MM.1S (cell line): ENCODE results near the gene ZNF23.
"Not testable (repeated sequence)": the region's sequence is repeated elsewhere in the genome, so short reads cannot be mapped to it uniquely, and the experiment has no call there.

Source experiments
- DNase-seq: peaks from one replicate; pipeline ENCODE4 v3.0.0-alpha.2; 2015
- H2AFZ ChIP-seq: fragments of 300-600 bp; sonication (generic); 2 replicates; pipeline ENCODE4 v1.6.0; 2016; ENCODE audit warnings: antibody characterized with exemption, low read length
- H3F3A ChIP-seq: fragments of 300-600 bp; sonication (generic); 2 replicates; pipeline ENCODE4 v1.6.1; 2016; ENCODE audit warnings: mild to moderate bottlenecking, antibody characterized with exemption, low read length, moderate library complexity, mixed read lengths; ENCODE audit not compliant: insufficient read depth
- H3K27ac ChIP-seq: fragments of 300-600 bp; sonication (generic); 2 replicates; pipeline ENCODE4 v1.5.1; 2016; ENCODE audit warnings: mild to moderate bottlenecking, low read length
- H3K27me3 ChIP-seq: fragments of 300-600 bp; sonication (generic); replicated peaks from 2 replicates; pipeline ENCODE4 v1.6.0; 2016; ENCODE audit warnings: low read length; ENCODE audit not compliant: insufficient read depth
- H3K36me3 ChIP-seq: fragments of 300-600 bp; sonication (generic); replicated peaks from 2 replicates; pipeline ENCODE4 v1.6.1; 2016; ENCODE audit warnings: mild to moderate bottlenecking, low read length, mixed read lengths; ENCODE audit not compliant: insufficient read depth
- H3K4me1 ChIP-seq: fragments of 300-600 bp; sonication (generic); 2 replicates; pipeline ENCODE4 v1.6.1; 2016; ENCODE audit warnings: low read length, mixed read lengths
- H3K4me2 ChIP-seq: fragments of 300-600 bp; sonication (generic); 2 replicates; pipeline ENCODE4 v1.6.0; 2016; ENCODE audit warnings: low read depth, low read length
- H3K4me3 ChIP-seq: fragments of 300-600 bp; sonication (generic); 2 replicates; pipeline ENCODE4 v1.5.1; 2016; ENCODE audit warnings: low read length, mixed read lengths
- H3K79me2 ChIP-seq: fragments of 300-600 bp; sonication (generic); 2 replicates; pipeline ENCODE4 v1.6.1; 2016; ENCODE audit warnings: mixed run types, low read length, mixed read lengths
- H3K9ac ChIP-seq: fragments of 300-600 bp; sonication (generic); 2 replicates; pipeline ENCODE4 v1.6.1; 2016; ENCODE audit warnings: low read length, mixed read lengths
- H3K9me2 ChIP-seq: fragments of 300-600 bp; sonication (generic); replicated peaks from 2 replicates; pipeline ENCODE4 v1.6.1; 2016; ENCODE audit warnings: mild to moderate bottlenecking, low read length, mixed read lengths; ENCODE audit not compliant: insufficient read depth
- H3K9me3 ChIP-seq: fragments of 300-600 bp; sonication (generic); replicated peaks from 2 replicates; pipeline ENCODE4 v1.6.1; 2016; ENCODE audit warnings: mild to moderate bottlenecking, low read length, mixed read lengths; ENCODE audit not compliant: insufficient read depth
- H4K20me1 ChIP-seq: fragments of 300-600 bp; sonication (generic); 2 replicates; pipeline ENCODE4 v1.6.1; 2016; ENCODE audit warnings: mild to moderate bottlenecking, low read length, moderate library complexity, mixed read lengths; ENCODE audit not compliant: insufficient read depth
- EZH2 ChIP-seq: fragments of 300-600 bp; sonication (generic); optimal IDR thresholded peaks from 2 replicates; pipeline ENCODE3; 2017; ENCODE audit warnings: low read depth, mild to moderate bottlenecking, antibody characterized with exemption, low read length, mixed read lengths
- EZH2phosphoT487 ChIP-seq: fragments of 300-600 bp; sonication (generic); IDR thresholded peaks from 2 replicates; pipeline ENCODE4 v1.6.1; 2018; ENCODE audit warnings: antibody characterized with exemption, low read length
- TF ChIP-seq, protein P1 (sequence below): fragments of 300-600 bp; sonication (generic); IDR thresholded peaks from 2 replicates; pipeline ENCODE4 v1.5.1; 2016; ENCODE audit warnings: antibody characterized with exemption, low read length, mixed read lengths

The ZNF23 gene

DNA sequence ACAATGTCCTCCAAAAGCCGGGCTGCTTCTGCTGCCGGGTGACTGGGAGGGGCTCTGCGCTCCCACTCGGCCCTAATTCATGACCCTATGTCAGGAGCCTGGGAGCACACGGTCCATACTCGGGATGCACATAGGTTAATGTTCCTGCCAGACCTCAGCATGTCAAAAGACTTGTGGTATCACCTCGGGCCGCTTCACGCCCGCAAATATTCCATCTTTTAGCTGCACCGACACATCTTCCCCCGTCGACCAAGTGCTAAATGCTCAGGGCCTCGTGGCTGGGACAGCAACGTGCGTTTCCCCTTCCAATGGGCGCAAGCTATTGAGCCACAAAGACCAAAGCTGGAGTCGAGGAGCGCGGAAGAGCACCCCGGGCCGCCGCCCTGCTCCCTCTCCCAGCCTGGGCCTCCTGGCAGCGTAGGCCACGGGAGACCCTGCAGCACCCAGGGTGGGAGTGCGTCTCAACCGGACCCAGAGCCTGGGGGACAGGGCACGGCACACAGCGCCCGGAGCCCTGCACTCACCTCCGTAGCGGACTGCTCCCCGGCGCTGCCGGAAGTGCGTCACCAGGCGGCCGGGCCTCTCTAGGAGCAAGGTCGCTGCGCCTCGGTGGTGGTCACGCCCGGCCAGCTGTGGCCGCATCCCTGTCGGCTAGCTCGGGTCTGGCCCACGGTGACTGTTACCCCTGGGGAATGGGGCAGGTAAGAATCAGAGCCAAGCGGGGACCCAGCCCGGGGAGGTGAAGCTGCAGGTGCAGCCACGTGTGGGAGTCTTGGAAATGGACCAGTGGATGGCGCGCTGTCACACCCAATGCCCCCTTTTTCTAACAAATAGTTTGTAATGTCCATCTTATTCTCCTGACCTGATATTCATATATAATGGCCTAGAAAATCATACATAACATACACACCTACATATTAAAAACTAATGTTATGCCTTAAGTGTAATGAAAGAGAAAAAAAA is at the start of gene ZNF23:
Gene ZNF23, minus strand, starts transcription at position 562 of the 963 bp plus-strand sequence. CDS start 5,451 bp downstream, outside the sequence.
- peaks cover 14% of the 10 kb centered on the region for H3K79me2 ChIP-seq
- H3K27ac ChIP-seq: peak within 1 kb of the TSS; percentile 28; the same call in 1 of the 2 replicates
- TF ChIP-seq EZH2phosphoT487: no peak
- TF ChIP-seq, protein P1, sequence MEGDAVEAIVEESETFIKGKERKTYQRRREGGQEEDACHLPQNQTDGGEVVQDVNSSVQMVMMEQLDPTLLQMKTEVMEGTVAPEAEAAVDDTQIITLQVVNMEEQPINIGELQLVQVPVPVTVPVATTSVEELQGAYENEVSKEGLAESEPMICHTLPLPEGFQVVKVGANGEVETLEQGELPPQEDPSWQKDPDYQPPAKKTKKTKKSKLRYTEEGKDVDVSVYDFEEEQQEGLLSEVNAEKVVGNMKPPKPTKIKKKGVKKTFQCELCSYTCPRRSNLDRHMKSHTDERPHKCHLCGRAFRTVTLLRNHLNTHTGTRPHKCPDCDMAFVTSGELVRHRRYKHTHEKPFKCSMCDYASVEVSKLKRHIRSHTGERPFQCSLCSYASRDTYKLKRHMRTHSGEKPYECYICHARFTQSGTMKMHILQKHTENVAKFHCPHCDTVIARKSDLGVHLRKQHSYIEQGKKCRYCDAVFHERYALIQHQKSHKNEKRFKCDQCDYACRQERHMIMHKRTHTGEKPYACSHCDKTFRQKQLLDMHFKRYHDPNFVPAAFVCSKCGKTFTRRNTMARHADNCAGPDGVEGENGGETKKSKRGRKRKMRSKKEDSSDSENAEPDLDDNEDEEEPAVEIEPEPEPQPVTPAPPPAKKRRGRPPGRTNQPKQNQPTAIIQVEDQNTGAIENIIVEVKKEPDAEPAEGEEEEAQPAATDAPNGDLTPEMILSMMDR: no peak
- no peak for TF ChIP-seq EZH2
- peak within 1 kb of the TSS; percentile 97 for H3K4me3 ChIP-seq
- H3K36me3 ChIP-seq: no peaks in the 10 kb centered on the region
- H3K9me3 ChIP-seq: no peaks in the 10 kb centered on the region
- peak within 1 kb of the TSS; percentile 92 for H2AFZ ChIP-seq
- no peaks in the 10 kb centered on the region for H3K4me1 ChIP-seq
- H3K4me2 ChIP-seq: peak within 1 kb of the TSS; percentile 88
- no peaks in the 10 kb centered on the region for H3F3A ChIP-seq
- no peaks in the 10 kb centered on the region for H3K9me2 ChIP-seq
- H3K9ac ChIP-seq: peak within 1 kb of the TSS; percentile 82
- no peaks in the 10 kb centered on the region for H4K20me1 ChIP-seq
- DNase-seq: peak; percentile 82
- no peaks in the 10 kb centered on the region for H3K27me3 ChIP-seq

DNA sequence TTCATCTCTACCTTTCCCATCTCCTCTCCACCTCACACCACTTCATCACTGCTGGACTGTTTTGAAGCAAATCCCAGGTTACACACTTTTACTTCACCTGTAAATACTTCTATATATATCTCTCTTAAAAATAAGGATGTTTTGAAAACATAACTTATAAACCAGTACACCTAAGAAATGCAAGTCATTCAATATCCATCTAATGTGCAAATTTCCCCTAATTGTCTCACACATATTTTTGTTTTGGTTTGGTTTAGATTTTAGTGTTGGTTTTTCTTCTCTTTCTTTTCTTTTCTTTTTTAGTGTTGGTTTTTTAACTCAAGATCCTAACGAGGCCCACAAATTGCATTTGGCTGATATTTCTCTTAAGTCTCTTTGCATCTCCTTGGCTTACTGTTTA is 45.0 kb upstream of the ZNF23 start:
- H2AFZ ChIP-seq: no peak overlapping the region
- no peaks in the 10 kb centered on the region for H3K79me2 ChIP-seq
- H3K4me1 ChIP-seq: no peaks in the 10 kb centered on the region
- no peak for DNase-seq
- no peaks in the 10 kb centered on the region for H3K36me3 ChIP-seq
- H3K4me2 ChIP-seq: no peak overlapping the region
- no peak overlapping the region for H3K4me3 ChIP-seq
- H3K9me2 ChIP-seq: no peaks in the 10 kb centered on the region
- H3K27me3 ChIP-seq: no peaks in the 10 kb centered on the region
- no peaks in the 10 kb centered on the region for H4K20me1 ChIP-seq
- H3F3A ChIP-seq: no peaks in the 10 kb centered on the region
- no peaks in the 10 kb centered on the region for H3K9me3 ChIP-seq
- H3K9ac ChIP-seq: no peak overlapping the region
- H3K27ac ChIP-seq: no peak overlapping the region
- TF ChIP-seq EZH2: no peak
- TF ChIP-seq EZH2phosphoT487: no peak
- TF ChIP-seq, protein P1: no peak

DNA sequence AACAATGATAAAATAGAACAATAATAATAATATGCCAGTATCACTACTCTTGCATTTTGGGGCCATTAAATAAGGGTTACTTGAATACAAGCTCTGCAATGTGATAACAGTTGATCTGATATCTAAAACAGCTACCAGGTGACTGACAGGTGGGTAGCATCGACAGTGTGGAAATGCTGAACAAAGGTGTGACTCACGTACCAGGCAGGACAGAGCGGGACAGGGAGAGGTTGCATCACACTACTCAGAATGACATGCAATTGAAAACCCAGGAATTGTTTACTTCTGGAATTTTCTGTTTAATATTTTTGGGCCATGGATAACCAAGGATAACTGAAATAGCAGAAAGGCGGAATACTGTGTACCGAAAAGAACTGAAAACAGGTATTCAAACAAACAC is 42.9 kb upstream of the ZNF23 start:
- Histone ChIP-seq H3K36me3 (no peaks in the 10 kb centered on the region), H3K9ac (no peak overlapping the region), H3F3A (no peaks in the 10 kb centered on the region), H3K9me2 (no peaks in the 10 kb centered on the region), H3K4me3 (no peak overlapping the region), H3K27me3 (no peaks in the 10 kb centered on the region), H3K79me2 (no peaks in the 10 kb centered on the region), H3K27ac (no peak overlapping the region), H3K9me3 (no peaks in the 10 kb centered on the region), H2AFZ (no peak overlapping the region), H3K4me1 (no peaks in the 10 kb centered on the region), H4K20me1 (no peaks in the 10 kb centered on the region), H3K4me2 (no peak overlapping the region)
- DNase-seq: no peak
- TF ChIP-seq EZH2 (no peak), EZH2phosphoT487 (no peak)
- TF ChIP-seq, protein P1: no peak

DNA sequence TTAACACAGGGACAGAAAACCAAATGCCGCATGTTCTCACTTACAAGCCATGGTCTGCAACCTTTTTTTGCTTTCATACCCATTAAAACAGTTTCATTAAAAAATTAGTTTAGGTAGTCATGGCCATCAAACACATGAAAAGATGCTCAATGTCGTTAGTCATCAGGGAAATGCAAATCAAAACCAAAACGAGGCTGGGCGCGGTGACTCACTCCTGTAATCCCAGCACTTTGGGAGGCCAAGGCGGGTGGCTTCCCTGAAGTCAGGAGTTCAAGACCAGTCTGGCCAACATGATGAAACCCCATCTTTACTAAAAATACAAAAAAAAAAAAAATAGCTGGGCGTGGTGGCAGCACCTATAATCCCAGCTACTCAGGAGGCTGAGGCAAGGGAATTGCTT is 42.0 kb upstream of the ZNF23 start:
- not testable (repeated sequence) for H3K9ac ChIP-seq, H3K4me2 ChIP-seq, H3K9me3 ChIP-seq, H3K27ac ChIP-seq, H3F3A ChIP-seq, H3K4me1 ChIP-seq, H3K27me3 ChIP-seq, H3K4me3 ChIP-seq, H4K20me1 ChIP-seq, H3K36me3 ChIP-seq, H2AFZ ChIP-seq, H3K9me2 ChIP-seq, H3K79me2 ChIP-seq, DNase-seq
